Activated T-cell treated with anti-CD3 and anti-CD28 coated beads, Interleukin-2, amount 50 U/mL, for 4 hours (primary cell): ENCODE measurements around the gene PEX7. TPM values are rescaled to one million over a fixed set of nuclear protein-coding genes. Genes with fewer than 3 reads are reported as not detected.
A peak's percentile ranks its signal among the peaks of the same experiment; 100 is the strongest.
"Not testable (repeated sequence)": the region's sequence is repeated elsewhere in the genome, so short reads cannot be mapped to it uniquely, and the experiment has no call there.

Source experiments
- ATAC-seq, 2 donors: fragments of 200-7000 bp; cut with Tn5 transposase; one replicate each; pipeline ENCODE4 v1.10.0; 2021
- DNase-seq: peaks from one replicate; pipeline ENCODE4 v3.0.0-alpha.2; 2020
- H3K27me3 Mint-ChIP-seq: one replicate; pipeline ENCODE4 v1.8.0; 2021; ENCODE audit warnings: low read depth, mixed read lengths
- H3K36me3 Mint-ChIP-seq: one replicate; pipeline ENCODE4 v1.8.0; 2022; ENCODE audit warnings: mixed read lengths; ENCODE audit not compliant: insufficient read depth
- H3K4me1 Mint-ChIP-seq: one replicate; pipeline ENCODE4 v1.8.0; 2021; ENCODE audit warnings: low read depth, mixed read lengths
- H3K4me3 Mint-ChIP-seq: one replicate; pipeline ENCODE4 v1.8.0; 2021; ENCODE audit warnings: mild to moderate bottlenecking, moderate library complexity, mixed read lengths
- H3K9me3 Mint-ChIP-seq: one replicate; pipeline ENCODE4 v1.8.0; 2021; ENCODE audit warnings: mixed read lengths
- total RNA-seq, 3 donors: library from RNA; stranded (reverse); gene quantifications; one replicate each; pipeline ENCODE4 v1.2.1, GENCODE V29; 2021

PEX7 gene
- total RNA-seq, 3 donors from 2014 or later, result 4.0 to 5.1 (median 4.5) TPM

GRCh38 chr6:136889271-136890193 lies 67.1 kb downstream of the PEX7 start:
- H3K9me3 Mint-ChIP-seq, result no peaks in the 10 kb centered on the region
- DNase-seq, result no peak
- ATAC-seq, result no peak
- no peak overlapping the region for H3K4me3 Mint-ChIP-seq
- no peaks in the 10 kb centered on the region for H3K27me3 Mint-ChIP-seq
- no peaks in the 10 kb centered on the region for H3K4me1 Mint-ChIP-seq
- peaks cover 14% of the 10 kb centered on the region for H3K36me3 Mint-ChIP-seq

- DNase-seq (no peak), ATAC-seq (no peak)
- Mint-ChIP-seq H3K36me3 (peaks cover 14% of the 10 kb centered on the region), H3K4me1 (no peaks in the 10 kb centered on the region), H3K4me3 (no peak overlapping the region), H3K9me3 (no peaks in the 10 kb centered on the region), H3K27me3 (no peaks in the 10 kb centered on the region)
These were observed 67.9 kb downstream of the PEX7 start for GRCh38 chr6:136890194-136890839.

- Mint-ChIP-seq H3K4me1 (no peaks in the 10 kb centered on the region), H3K4me3 (no peak overlapping the region), H3K36me3 (peaks cover 14% of the 10 kb centered on the region), H3K9me3 (no peaks in the 10 kb centered on the region), H3K27me3 (no peaks in the 10 kb centered on the region)
- no peak for ATAC-seq
- DNase-seq, result no peak
These were observed 68.6 kb downstream of the PEX7 start for GRCh38 chr6:136890986-136891385.

- H3K4me3 Mint-ChIP-seq, result no peak overlapping the region
- no peak for ATAC-seq
- DNase-seq, result no peak
- no peaks in the 10 kb centered on the region for H3K4me1 Mint-ChIP-seq
- H3K27me3 Mint-ChIP-seq, result no peaks in the 10 kb centered on the region
- no peaks in the 10 kb centered on the region for H3K9me3 Mint-ChIP-seq
- peaks cover 11% of the 10 kb centered on the region for H3K36me3 Mint-ChIP-seq
These were observed 70.8 kb downstream of the PEX7 start for GRCh38 chr6:136893187-136893586.

GRCh38 chr6:136895901-136896300 lies 73.5 kb downstream of the PEX7 start:
- DNase-seq (no peak), ATAC-seq (no peak)
- H3K27me3 Mint-ChIP-seq, result no peaks in the 10 kb centered on the region
- no peak overlapping the region for H3K4me3 Mint-ChIP-seq
- peaks cover 17% of the 10 kb centered on the region for H3K36me3 Mint-ChIP-seq
- no peaks in the 10 kb centered on the region for H3K4me1 Mint-ChIP-seq
- H3K9me3 Mint-ChIP-seq, result no peaks in the 10 kb centered on the region

GRCh38 chr6:136897071-136897470 lies 74.7 kb downstream of the PEX7 start:
- no peak overlapping the region for H3K4me3 Mint-ChIP-seq
- H3K27me3 Mint-ChIP-seq, result no peaks in the 10 kb centered on the region
- H3K36me3 Mint-ChIP-seq, result peaks cover 24% of the 10 kb centered on the region
- no peaks in the 10 kb centered on the region for H3K4me1 Mint-ChIP-seq
- DNase-seq (no peak), ATAC-seq (no peak)
- no peaks in the 10 kb centered on the region for H3K9me3 Mint-ChIP-seq

DNA sequence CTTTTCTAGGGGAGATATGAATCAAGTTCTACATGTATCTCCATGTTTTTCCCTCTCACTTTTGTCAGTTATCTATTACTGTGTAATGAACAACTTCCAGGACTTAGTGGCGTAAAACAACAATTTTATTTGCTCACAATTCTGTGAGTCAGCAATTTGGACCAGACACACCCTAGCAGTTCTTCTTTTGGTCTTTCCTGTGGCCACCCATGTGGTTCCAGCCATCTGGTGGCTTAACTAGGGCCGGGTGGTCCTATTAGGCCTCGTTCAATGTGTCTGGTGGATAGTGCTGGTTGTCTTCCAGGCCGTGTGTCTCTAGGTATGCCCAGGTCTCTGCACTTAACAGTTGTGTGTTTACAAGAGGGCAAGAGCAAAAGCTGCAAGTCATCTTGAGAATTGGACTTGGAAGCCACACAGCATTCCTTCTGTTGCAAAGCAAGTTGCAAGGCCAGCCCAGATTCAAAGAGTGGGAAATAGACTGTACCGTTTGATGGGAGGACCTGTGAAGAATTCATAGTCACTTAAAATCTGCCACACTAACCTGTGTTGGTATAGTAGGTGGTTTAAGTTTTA lies 78.9 kb downstream of the PEX7 start:
- ATAC-seq (no peak), DNase-seq (no peak)
- Mint-ChIP-seq H3K27me3 (no peaks in the 10 kb centered on the region), H3K4me1 (no peaks in the 10 kb centered on the region), H3K9me3 (no peaks in the 10 kb centered on the region), H3K36me3 (peaks cover 25% of the 10 kb centered on the region), H3K4me3 (no peak overlapping the region)

- not testable (repeated sequence) for ATAC-seq, H3K27me3 Mint-ChIP-seq, H3K9me3 Mint-ChIP-seq, H3K4me1 Mint-ChIP-seq, DNase-seq, H3K4me3 Mint-ChIP-seq
- H3K36me3 Mint-ChIP-seq, result peaks cover 28% of the 10 kb centered on the region
These were observed 82.1 kb downstream of the PEX7 start for GRCh38 chr6:136904477-136904876.

GRCh38 chr6:136914947-136915346 lies 92.6 kb downstream of the PEX7 start:
- peaks cover 3% of the 10 kb centered on the region for H3K4me1 Mint-ChIP-seq
- DNase-seq, result no peak

GRCh38 chr6:136918706-136919105 lies 96.3 kb downstream of the PEX7 start:
- H3K27me3 Mint-ChIP-seq, result peaks cover 44% of the 10 kb centered on the region
- peaks cover 14% of the 10 kb centered on the region for H3K36me3 Mint-ChIP-seq
- no peaks in the 10 kb centered on the region for H3K9me3 Mint-ChIP-seq
- ATAC-seq (no peak), DNase-seq (no peak)
- H3K4me1 Mint-ChIP-seq, result peaks cover 25% of the 10 kb centered on the region
- H3K4me3 Mint-ChIP-seq, result no peak overlapping the region

More at GRCh38 chr6:136914947-136915346, 92.6 kb downstream of the PEX7 start:
- H3K27me3 Mint-ChIP-seq, result peaks cover 18% of the 10 kb centered on the region
- no peak overlapping the region for H3K4me3 Mint-ChIP-seq
- no peaks in the 10 kb centered on the region for H3K9me3 Mint-ChIP-seq
- no peak for ATAC-seq
- H3K36me3 Mint-ChIP-seq, result peaks cover 34% of the 10 kb centered on the region

- DNase-seq (no peak), ATAC-seq (no peak)
- Mint-ChIP-seq H3K36me3 (peaks cover 12% of the 10 kb centered on the region), H3K27me3 (peaks cover 56% of the 10 kb centered on the region), H3K4me1 (peaks cover 29% of the 10 kb centered on the region), H3K9me3 (no peaks in the 10 kb centered on the region), H3K4me3 (peak overlapping the region; percentile 73)
These were observed 97.8 kb downstream of the PEX7 start for GRCh38 chr6:136920216-136920615.

GRCh38 chr6:136920671-136921380 lies 98.4 kb downstream of the PEX7 start:
- DNase-seq, result no peak
- Mint-ChIP-seq H3K9me3 (no peaks in the 10 kb centered on the region), H3K36me3 (peaks cover 6% of the 10 kb centered on the region), H3K4me1 (peaks cover 29% of the 10 kb centered on the region), H3K27me3 (peaks cover 59% of the 10 kb centered on the region), H3K4me3 (peak overlapping the region; percentile 73)
- ATAC-seq, result peak; percentile 19 to 44

DNA sequence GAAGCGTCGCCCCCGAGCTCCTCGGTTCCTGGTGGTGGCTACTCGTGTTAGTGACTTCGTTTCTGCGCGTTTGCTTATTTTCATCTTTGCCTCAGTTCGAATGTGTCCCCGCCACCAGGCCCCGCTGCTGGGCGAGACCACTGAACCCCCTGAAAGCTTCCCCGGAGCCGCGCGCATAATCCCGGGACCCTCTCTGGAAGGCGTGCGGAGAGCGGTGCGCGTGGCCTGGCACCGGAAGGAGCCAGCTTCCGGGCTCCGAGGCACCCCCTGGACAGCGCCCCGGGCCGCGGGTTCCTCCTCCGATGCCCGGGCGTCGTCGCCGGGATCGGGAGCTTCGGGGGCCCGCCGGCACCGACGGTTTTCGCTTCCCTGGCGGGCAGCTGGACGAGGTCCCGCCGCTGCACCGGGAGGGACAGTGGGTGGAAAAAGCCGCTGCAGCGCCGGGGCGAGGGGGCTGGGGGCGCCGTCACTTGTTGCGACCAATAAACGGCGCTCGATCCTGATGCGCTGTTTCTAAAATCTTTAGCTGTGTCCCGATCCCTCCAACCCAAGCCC lies 99.1 kb downstream of the PEX7 start:
- Mint-ChIP-seq H3K9me3 (no peaks in the 10 kb centered on the region), H3K27me3 (peaks cover 64% of the 10 kb centered on the region), H3K4me1 (peaks cover 29% of the 10 kb centered on the region), H3K4me3 (peak overlapping the region; percentile 73), H3K36me3 (peaks cover 4% of the 10 kb centered on the region)
- DNase-seq, result no peak
- peak in 1 of 2 donors; percentile 27 for ATAC-seq
